HL-60/S4 (cell line): ENCODE data around the gene MRPS14.

Experiments
- in situ Hi-C: fragments of 300-500 bp; cut with MboI; formaldehyde crosslinking; loops from 2 replicates; pipeline ENCODE4 v1.14.3; 2022; ENCODE audit warnings: low sequenced_read_pairs

The MRPS14 gene

GRCh38 chr1:174990382-174990999 is 32.7 kb downstream of the MRPS14 start:
- in situ Hi-C loops, result loop anchor here (5.0 to 25.0 kb wide), 2 partner anchors 218 to 728 kb away; no protein-coding TSS in a partner anchor

GRCh38 chr1:174989536-174990220 is 33.5 kb downstream of the MRPS14 start:
- in situ Hi-C loops, result loop anchor here (5.0 to 25.0 kb wide), 2 partner anchors 217 to 727 kb away; no protein-coding TSS in a partner anchor

- in situ Hi-C loops, result loop anchor here (25.0 kb wide), 1 partner anchor 727 kb away; no protein-coding TSS in a partner anchor
Observed at GRCh38 chr1:174988986-174989385, 34.2 kb downstream of the MRPS14 start.

- in situ Hi-C loops, result loop anchor here (25.0 kb wide), 1 partner anchor 726 kb away; no protein-coding TSS in a partner anchor
Observed at GRCh38 chr1:174988539-174988938, 34.7 kb downstream of the MRPS14 start.

- in situ Hi-C loops, result loop anchor here (25.0 kb wide), 1 partner anchor 723 kb away; no protein-coding TSS in a partner anchor
Observed at GRCh38 chr1:174984952-174985351, 38.3 kb downstream of the MRPS14 start.

- in situ Hi-C loops, result loop anchor here (25.0 kb wide), 1 partner anchor 721 kb away; no protein-coding TSS in a partner anchor
Observed at GRCh38 chr1:174982971-174983689, 40.1 kb downstream of the MRPS14 start.

- in situ Hi-C loops, result loop anchor here (25.0 kb wide), 1 partner anchor 714 kb away; no protein-coding TSS in a partner anchor
Observed at GRCh38 chr1:174976436-174977108, 46.7 kb downstream of the MRPS14 start.

GRCh38 chr1:174975764-174976163 is 47.5 kb downstream of the MRPS14 start:
- in situ Hi-C loops, result loop anchor here (25.0 kb wide), 1 partner anchor 713 kb away; no protein-coding TSS in a partner anchor

GRCh38 chr1:174974711-174975119 is 48.5 kb downstream of the MRPS14 start:
- in situ Hi-C loops, result loop anchor here (25.0 kb wide), 1 partner anchor 712 kb away; no protein-coding TSS in a partner anchor

GRCh38 chr1:174971902-174972301 is 51.3 kb downstream of the MRPS14 start:
- in situ Hi-C loops, result no loop called here

- in situ Hi-C loops, result no loop called here
Observed at GRCh38 chr1:174971466-174971865, 51.8 kb downstream of the MRPS14 start.

- in situ Hi-C loops, result no loop called here
Observed at GRCh38 chr1:174969977-174970376, 53.2 kb downstream of the MRPS14 start.

- in situ Hi-C loops, result no loop called here
Observed at GRCh38 chr1:174968750-174969244, 54.4 kb downstream of the MRPS14 start.

GRCh38 chr1:174967845-174968705 is 55.1 kb downstream of the MRPS14 start:
- in situ Hi-C loops, result no loop called here

- in situ Hi-C loops, result no loop called here
Observed at GRCh38 chr1:174966008-174966572, 57.1 kb downstream of the MRPS14 start.

GRCh38 chr1:174965362-174966007 is 57.7 kb downstream of the MRPS14 start:
- in situ Hi-C loops, result no loop called here

- in situ Hi-C loops, result no loop called here
Observed at GRCh38 chr1:174964972-174965361, 58.3 kb downstream of the MRPS14 start.

GRCh38 chr1:174964261-174964971 is 58.8 kb downstream of the MRPS14 start:
- in situ Hi-C loops, result no loop called here
